ENCODE data around the gene DNM3. TPM values are rescaled to one million over a fixed set of nuclear protein-coding genes. Genes with fewer than 3 reads are reported as not detected.

The DNM3 gene
- total RNA-seq, 1 experiment from 2014 or later: 2.7 TPM

DNA sequence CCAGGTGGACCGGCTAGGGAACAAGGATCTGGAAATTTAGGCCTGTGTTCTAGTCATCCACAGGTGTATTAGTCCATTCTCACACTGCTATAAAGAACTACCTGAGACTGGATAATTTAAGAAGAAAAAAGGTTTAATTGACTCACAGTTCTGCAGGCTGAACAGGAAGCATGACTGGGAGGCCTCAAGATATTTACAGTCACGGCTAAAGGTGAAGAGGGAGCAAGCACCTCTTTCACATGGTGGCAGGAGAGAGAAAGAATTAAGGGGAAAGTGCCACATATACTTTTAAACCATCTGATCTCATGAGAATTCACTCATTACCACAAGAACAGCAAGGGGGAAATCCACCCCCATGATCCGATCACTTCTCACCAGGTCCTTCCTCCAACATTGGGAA, 404.5 kb downstream of the DNM3 start:
- Histone ChIP-seq H4K91ac (ENCODE audit: insufficient read length, low read depth, low read length) (no peak overlapping the region), H3K27ac (ENCODE audit: insufficient read length, low read depth, low read length) (no peak overlapping the region), H2AFZ (ENCODE audit: low read length) (no peak overlapping the region), H3K23ac (ENCODE audit: insufficient read length, low read depth, low read length) (no peak overlapping the region), H3K18ac (ENCODE audit: insufficient read length, low read depth, low read length) (no peak overlapping the region), H3K14ac (ENCODE audit: insufficient read depth, low read length) (no peak overlapping the region), H3K4me2 (ENCODE audit: insufficient read depth, insufficient read length, low read length) (no peak overlapping the region), H3K56ac (ENCODE audit: insufficient read length, low read depth, low read length) (no peak overlapping the region), H3K4me1 (ENCODE audit: insufficient read depth, low read length) (no peaks in the 10 kb centered on the region), H3K79me2 (ENCODE audit: insufficient read depth, low read length) (no peaks in the 10 kb centered on the region), H2BK12ac (ENCODE audit: insufficient read length, low read depth, low read length) (no peak overlapping the region), H2BK120ac (ENCODE audit: low read depth, low read length, poor library complexity, severe bottlenecking) (no peak overlapping the region), H4K8ac (replicated peaks; ENCODE audit: insufficient read length, low read depth, low read length) (no peak overlapping the region), H2BK20ac (ENCODE audit: low read depth, low read length, poor library complexity, severe bottlenecking) (no peak overlapping the region), H3K79me1 (ENCODE audit: insufficient read depth, low read depth, low read length, poor library complexity, severe bottlenecking) (no peaks in the 10 kb centered on the region), H3K27me3 (ENCODE audit: insufficient read depth, low read length) (0 out of 2 replicates have a peak, but pooled peaks cover 2% of the 10 kb centered on the region), H2AK5ac (ENCODE audit: insufficient read length, low read length) (no peak overlapping the region), H3T11ph (ENCODE audit: low read length) (no peak overlapping the region), H2BK5ac (ENCODE audit: insufficient read length, low read length) (no peak overlapping the region), H3K9ac (ENCODE audit: extremely low read depth, insufficient read length, low read length) (no peak overlapping the region), H3K4ac (ENCODE audit: low read depth, low read length) (no peak overlapping the region), H4K5ac (ENCODE audit: insufficient read length, low read depth, low read length) (no peak overlapping the region), H3K9me3 (ENCODE audit: control insufficient read depth, low read depth, low read length) (no peaks in the 10 kb centered on the region), H4K20me1 (ENCODE audit: control insufficient read depth, insufficient read depth, insufficient read length) (no peaks in the 10 kb centered on the region), H2BK15ac (ENCODE audit: low read depth, low read length) (no peak overlapping the region), H3K23me2 (ENCODE audit: insufficient read length, low read depth, low read length, poor library complexity, severe bottlenecking) (no peaks in the 10 kb centered on the region)
- TF ChIP-seq, protein P1, sequence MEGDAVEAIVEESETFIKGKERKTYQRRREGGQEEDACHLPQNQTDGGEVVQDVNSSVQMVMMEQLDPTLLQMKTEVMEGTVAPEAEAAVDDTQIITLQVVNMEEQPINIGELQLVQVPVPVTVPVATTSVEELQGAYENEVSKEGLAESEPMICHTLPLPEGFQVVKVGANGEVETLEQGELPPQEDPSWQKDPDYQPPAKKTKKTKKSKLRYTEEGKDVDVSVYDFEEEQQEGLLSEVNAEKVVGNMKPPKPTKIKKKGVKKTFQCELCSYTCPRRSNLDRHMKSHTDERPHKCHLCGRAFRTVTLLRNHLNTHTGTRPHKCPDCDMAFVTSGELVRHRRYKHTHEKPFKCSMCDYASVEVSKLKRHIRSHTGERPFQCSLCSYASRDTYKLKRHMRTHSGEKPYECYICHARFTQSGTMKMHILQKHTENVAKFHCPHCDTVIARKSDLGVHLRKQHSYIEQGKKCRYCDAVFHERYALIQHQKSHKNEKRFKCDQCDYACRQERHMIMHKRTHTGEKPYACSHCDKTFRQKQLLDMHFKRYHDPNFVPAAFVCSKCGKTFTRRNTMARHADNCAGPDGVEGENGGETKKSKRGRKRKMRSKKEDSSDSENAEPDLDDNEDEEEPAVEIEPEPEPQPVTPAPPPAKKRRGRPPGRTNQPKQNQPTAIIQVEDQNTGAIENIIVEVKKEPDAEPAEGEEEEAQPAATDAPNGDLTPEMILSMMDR (conservative IDR thresholded peaks at IDR 0.05): no peak
- WGBS (ENCODE audit: extremely low coverage, insufficient read length, low lambda C conversion rate): no CpG with 5 or more reads among the region's 3 CpGs
- Mint-ChIP-seq H3K4me1 (peaks cover 4% of the 10 kb centered on the region in 2 experiments; a peak in 2 of 4 replicates), H3K4me3 (no peak overlapping the region), H3K9me3 (no peaks in the 10 kb centered on the region; a peak in 1 of 5 replicates), H3K27me3 (ENCODE audit: low read depth) (no peaks in the 10 kb centered on the region; the same call in 1 of the 2 replicates), H3K27ac (no peak overlapping the region), H3K36me3 (ENCODE audit: insufficient read depth in 1 of 3, low read depth in 3 of 3) (no peaks in the 10 kb centered on the region; a peak in 1 of 7 replicates)
- DNase-seq: no peak
